Measurements from ENCODE around the gene SFRP2. TPM values are rescaled to one million over a fixed set of nuclear protein-coding genes. Genes with fewer than 3 reads are reported as not detected.

The SFRP2 gene
- total and polyA plus RNA-seq, 10 of the 15 experiments (the other 5 are each of a cell fraction or from before 2014, with no cell fraction given) = 0.11 to 0.33 (median 0.16) TPM; not detected in 7

GRCh38 chr4:153781280-153781679 is 7.6 kb downstream of the SFRP2 start:
- WGBS (ENCODE audit: insufficient coverage, insufficient replicate concordance, low lambda C conversion rate, missing lambda C conversion rate) = 72% methylated on average over 17 of the region's 17 CpGs
- peaks cover 0 to 10% of the 10 kb centered on the region in 2 experiments; a peak in 3 of 4 replicates for H3K27me3 ChIP-seq (replicated peaks in 1 of 2; ENCODE audit: control insufficient read depth in 2 of 2, insufficient read depth in 2 of 2, low read length in 1 of 2)
- no peak overlapping the region for H3K4me3 ChIP-seq
- ChIA-PET RAD21 (ENCODE audit: unreplicated experiment) (no interaction called here), POLR2A (no interaction called here), CTCF (interaction anchor here (0.6 to 1.7 kb wide), 5 partner anchors 22 to 1146 kb away, joined by 3 to 4 read pairs (median 3); no protein-coding TSS in a partner anchor), SMC1A (ENCODE audit: uncharacterized antibody, unreplicated experiment) (interaction anchor here (1.1 to 1.3 kb wide), 3 partner anchors 16 to 59 kb away, joined by 3 read pairs; no protein-coding TSS in a partner anchor)
- H3K9me3 ChIP-seq (replicated peaks; ENCODE audit: control insufficient read depth, insufficient read depth, low read length) = no peaks in the 10 kb centered on the region; the same call in 2 of the 3 replicates
- in situ Hi-C loops (cut with MboI) = no loop called here
- H4K20me1 ChIP-seq (ENCODE audit: control insufficient read depth, insufficient read depth) = no peaks in the 10 kb centered on the region
- H3K9ac ChIP-seq (ENCODE audit: control insufficient read depth, insufficient read depth, low read length) = no peak overlapping the region
- DNase-seq (ENCODE audit: low read depth, low spot score) = no peak
- TF ChIP-seq IRF4 (IDR thresholded peaks at IDR 0.05; ENCODE audit: low read depth, low read length) (no peak), GATAD2B (conservative IDR thresholded peaks at IDR 0.05; ENCODE audit: low read depth) (no peak), SMAD5 (IDR thresholded peaks at IDR 0.05; ENCODE audit: low read depth) (no peak), HDAC2 (IDR thresholded peaks at IDR 0.05) (no peak), PAX8 (IDR thresholded peaks at IDR 0.05) (no peak), MXI1 (IDR thresholded peaks at IDR 0.05; ENCODE audit: low read depth, low read length) (no peak), JUNB (IDR thresholded peaks at IDR 0.05) (no peak)
- no peak for ATAC-seq
- FAIRE-seq = no peak
- H3K27ac ChIP-seq (ENCODE audit: control insufficient read depth, insufficient read depth) = no peak overlapping the region
- BruUV-seq (replicated peaks) = no TSS peak
- no peak overlapping the region for H2AFZ ChIP-seq (ENCODE audit: control insufficient read depth, low read depth, low read length)
- 0 out of 2 replicates have a peak, but pooled peaks cover 3% of the 10 kb centered on the region for H3K4me1 ChIP-seq (ENCODE audit: control insufficient read depth, insufficient read depth, low read length)
- no peaks in the 10 kb centered on the region for H3K36me3 ChIP-seq (ENCODE audit: control insufficient read depth in 2 of 2, insufficient read depth in 2 of 2, low read length in 1 of 2)
- intact Hi-C loops (cut with micrococcal nuclease; ENCODE audit: unreplicated experiment) = loop anchor here (10.0 kb wide), 1 partner anchor 234 kb away; no protein-coding TSS in a partner anchor
- no peaks in the 10 kb centered on the region for H3K79me2 ChIP-seq (ENCODE audit: control insufficient read depth, insufficient read depth, low read length)
- no peak overlapping the region for H3K4me2 ChIP-seq (ENCODE audit: control insufficient read depth, insufficient read depth)

DNA sequence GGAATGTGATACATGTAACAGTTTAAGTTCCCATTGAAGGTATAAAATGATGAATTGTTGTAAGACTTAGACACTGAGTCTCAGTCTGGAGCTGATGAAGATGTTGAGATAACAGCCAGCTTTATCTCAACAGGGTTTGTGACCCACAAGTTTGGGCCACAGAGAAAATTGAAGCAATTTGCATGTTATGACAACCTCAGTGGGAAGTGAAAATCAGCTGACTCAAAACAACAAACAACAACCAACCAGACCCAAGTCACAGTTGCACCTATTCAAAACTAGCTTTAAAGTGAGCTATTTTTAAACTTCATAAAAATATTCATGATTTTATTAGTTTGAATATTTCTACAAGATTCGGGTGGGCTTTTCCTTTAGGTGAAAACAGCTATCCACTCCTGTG is 8.0 kb downstream of the SFRP2 start:
- ATAC-seq (peak; percentile 54; the same call in 2 of the 3 replicates), FAIRE-seq (no peak), DNase-seq (ENCODE audit: low read depth, low spot score) (peak; percentile 9)
- peaks cover 0 to 10% of the 10 kb centered on the region in 2 experiments; a peak in 2 of 4 replicates for H3K27me3 ChIP-seq (replicated peaks in 1 of 2; ENCODE audit: control insufficient read depth in 2 of 2, insufficient read depth in 2 of 2, low read length in 1 of 2)
- no peak overlapping the region for H3K9ac ChIP-seq (ENCODE audit: control insufficient read depth, insufficient read depth, low read length)
- no peaks in the 10 kb centered on the region for H4K20me1 ChIP-seq (ENCODE audit: control insufficient read depth, insufficient read depth)
- ChIA-PET RAD21 (ENCODE audit: unreplicated experiment) (no interaction called here), CTCF (interaction anchor here (0.6 to 1.7 kb wide), 5 partner anchors 22 to 1146 kb away, joined by 3 to 4 read pairs (median 3); no protein-coding TSS in a partner anchor), SMC1A (ENCODE audit: uncharacterized antibody, unreplicated experiment) (interaction anchor here (1.1 to 1.3 kb wide), 3 partner anchors 16 to 59 kb away, joined by 3 read pairs; no protein-coding TSS in a partner anchor), POLR2A (interaction anchor here (0.6 kb wide), 1 partner anchor 248 kb away, joined by 10 read pairs; no protein-coding TSS in a partner anchor)
- no peak overlapping the region for H3K4me3 ChIP-seq
- H3K4me2 ChIP-seq (ENCODE audit: control insufficient read depth, insufficient read depth) = no peak overlapping the region
- in situ Hi-C loops (cut with MboI) = no loop called here
- no TSS peak for BruUV-seq (replicated peaks)
- H3K4me1 ChIP-seq (ENCODE audit: control insufficient read depth, insufficient read depth, low read length) = 0 out of 2 replicates have a peak, but pooled peaks cover 3% of the 10 kb centered on the region
- H3K9me3 ChIP-seq (replicated peaks; ENCODE audit: control insufficient read depth, insufficient read depth, low read length) = no peaks in the 10 kb centered on the region; the same call in 2 of the 3 replicates
- intact Hi-C loops (cut with micrococcal nuclease; ENCODE audit: unreplicated experiment) = loop anchor here (10.0 kb wide), 1 partner anchor 234 kb away; no protein-coding TSS in a partner anchor
- WGBS (ENCODE audit: insufficient coverage, insufficient replicate concordance, low lambda C conversion rate, missing lambda C conversion rate) = 0% methylated on average over 1 of the region's 1 CpG
- no peak overlapping the region for H2AFZ ChIP-seq (ENCODE audit: control insufficient read depth, low read depth, low read length)
- no peaks in the 10 kb centered on the region for H3K36me3 ChIP-seq (ENCODE audit: control insufficient read depth in 2 of 2, insufficient read depth in 2 of 2, low read length in 1 of 2)
- no peaks in the 10 kb centered on the region for H3K79me2 ChIP-seq (ENCODE audit: control insufficient read depth, insufficient read depth, low read length)
- H3K27ac ChIP-seq (ENCODE audit: control insufficient read depth, insufficient read depth) = no peak overlapping the region
- TF ChIP-seq JUNB (IDR thresholded peaks at IDR 0.05) (peak; percentile 44; the same call in 1 of the 2 replicates), JUND (IDR thresholded peaks at IDR 0.05; ENCODE audit: low read depth, low read length) (no peak), RUNX3 (IDR thresholded peaks at IDR 0.05; ENCODE audit: low read length) (peak; percentile 35; the same call in 1 of the 2 replicates), ATF7 (IDR thresholded peaks at IDR 0.05; ENCODE audit: low read depth) (no peak), SPI1 (IDR thresholded peaks at IDR 0.05; ENCODE audit: borderline replicate concordance, insufficient read depth, low read depth, low read length) (peak; percentile 48; the same call in 1 of the 2 replicates), IRF4 (IDR thresholded peaks at IDR 0.05; ENCODE audit: low read depth, low read length) (peak; percentile 59; the same call in 1 of the 2 replicates), GABPA (IDR thresholded peaks at IDR 0.05; ENCODE audit: low read depth) (no peak), POU2F2 (IDR thresholded peaks at IDR 0.05; ENCODE audit: borderline replicate concordance, low read depth, low read length) (peak; percentile 82; the same call in 2 of the 3 replicates)
- TF ChIP-seq, protein P1, sequence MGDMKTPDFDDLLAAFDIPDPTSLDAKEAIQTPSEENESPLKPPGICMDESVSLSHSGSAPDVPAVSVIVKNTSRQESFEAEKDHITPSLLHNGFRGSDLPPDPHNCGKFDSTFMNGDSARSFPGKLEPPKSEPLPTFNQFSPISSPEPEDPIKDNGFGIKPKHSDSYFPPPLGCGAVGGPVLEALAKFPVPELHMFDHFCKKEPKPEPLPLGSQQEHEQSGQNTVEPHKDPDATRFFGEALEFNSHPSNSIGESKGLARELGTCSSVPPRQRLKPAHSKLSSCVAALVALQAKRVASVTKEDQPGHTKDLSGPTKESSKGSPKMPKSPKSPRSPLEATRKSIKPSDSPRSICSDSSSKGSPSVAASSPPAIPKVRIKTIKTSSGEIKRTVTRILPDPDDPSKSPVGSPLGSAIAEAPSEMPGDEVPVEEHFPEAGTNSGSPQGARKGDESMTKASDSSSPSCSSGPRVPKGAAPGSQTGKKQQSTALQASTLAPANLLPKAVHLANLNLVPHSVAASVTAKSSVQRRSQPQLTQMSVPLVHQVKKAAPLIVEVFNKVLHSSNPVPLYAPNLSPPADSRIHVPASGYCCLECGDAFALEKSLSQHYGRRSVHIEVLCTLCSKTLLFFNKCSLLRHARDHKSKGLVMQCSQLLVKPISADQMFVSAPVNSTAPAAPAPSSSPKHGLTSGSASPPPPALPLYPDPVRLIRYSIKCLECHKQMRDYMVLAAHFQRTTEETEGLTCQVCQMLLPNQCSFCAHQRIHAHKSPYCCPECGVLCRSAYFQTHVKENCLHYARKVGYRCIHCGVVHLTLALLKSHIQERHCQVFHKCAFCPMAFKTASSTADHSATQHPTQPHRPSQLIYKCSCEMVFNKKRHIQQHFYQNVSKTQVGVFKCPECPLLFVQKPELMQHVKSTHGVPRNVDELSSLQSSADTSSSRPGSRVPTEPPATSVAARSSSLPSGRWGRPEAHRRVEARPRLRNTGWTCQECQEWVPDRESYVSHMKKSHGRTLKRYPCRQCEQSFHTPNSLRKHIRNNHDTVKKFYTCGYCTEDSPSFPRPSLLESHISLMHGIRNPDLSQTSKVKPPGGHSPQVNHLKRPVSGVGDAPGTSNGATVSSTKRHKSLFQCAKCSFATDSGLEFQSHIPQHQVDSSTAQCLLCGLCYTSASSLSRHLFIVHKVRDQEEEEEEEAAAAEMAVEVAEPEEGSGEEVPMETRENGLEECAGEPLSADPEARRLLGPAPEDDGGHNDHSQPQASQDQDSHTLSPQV (IDR thresholded peaks at IDR 0.05) = no peak
